ENCODE results near the gene GRHL1.

- TF ChIP-seq CTCF (conservative IDR thresholded peaks at IDR 0.05 in 1 of 2, IDR thresholded peaks at IDR 0.05 in 1 of 2; ENCODE audit: extremely low read depth in 1 of 2, insufficient read depth in 1 of 2, low read depth in 1 of 2, low read length in 2 of 2), result peak; percentile 59 to 63
- no peak for TF ChIP-seq EZH2 (IDR thresholded peaks at IDR 0.05; ENCODE audit: borderline replicate concordance, low read length)
Measured at GRCh38 chr2:10048501-10049171, 97.1 kb downstream of the GRHL1 start.

All from mammary epithelial cell (primary cell).